Ovary (tissue), 9 donors: ENCODE results near the gene P2RY12. TPM values are rescaled to one million over a fixed set of nuclear protein-coding genes. Genes with fewer than 3 reads are reported as not detected.

Experiments
- DNase-seq, 5 donors: peaks; one replicate each; pipeline ENCODE4 v3.0.0-alpha.2; 2019 to 2020
- H3K27ac ChIP-seq, 2 donors: fragments of 200-600 bp; one replicate each; pipeline versions ENCODE4 v1.5.1 to v1.8.0; 2019 to 2022
- H3K27me3 ChIP-seq: fragments of 200-600 bp; one replicate; pipeline ENCODE4 v1.8.0; 2022
- H3K36me3 ChIP-seq: fragments of 200-600 bp; sonication (generic); one replicate; pipeline ENCODE4 v1.5.1; 2019
- H3K4me1 ChIP-seq: one replicate; pipeline ENCODE4 v1.8.1; 2013; ENCODE audit warnings: mild to moderate bottlenecking, moderate library complexity; ENCODE audit not compliant: insufficient read depth
- H3K4me3 ChIP-seq: fragments of 200-600 bp; sonication (generic); one replicate; pipeline ENCODE4 v1.5.1; 2017
- H3K9me3 ChIP-seq, 2 donors: fragments of 200-600 bp in 1 of 2; sonication (generic) in 1 of 2; one replicate each; pipeline versions ENCODE4 v1.5.1 to v1.8.1; 2013 to 2019; ENCODE audit warnings: mild to moderate bottlenecking in 1 of 2, moderate library complexity in 1 of 2
- CTCF ChIP-seq, 3 donors: fragments of 450-650 bp in 2 of 3; fragments of 200-600 bp in 1 of 3; IDR thresholded peaks; one replicate each; pipeline versions ENCODE4 v1.5.1 to v1.8.0; 2016 to 2022; ENCODE audit warnings: antibody characterized with exemption in 3 of 3, mild to moderate bottlenecking in 1 of 3
- EP300 ChIP-seq: sonication (generic); formaldehyde crosslinking; IDR thresholded peaks from one replicate; pipeline ENCODE4 v1.6.1; 2017; ENCODE audit warnings: antibody characterized with exemption
- POLR2A ChIP-seq: fragments of 450-650 bp; IDR thresholded peaks from one replicate; pipeline ENCODE4 v1.6.1; 2017; ENCODE audit warnings: antibody characterized with exemption, mild to moderate bottlenecking, moderate library complexity
- WGBS, 3 donors: extraction: QIAGEN DNeasy Blood & Tissue Kit in 1 of 3; methylation state at CpG; one replicate each; pipeline versions ENCODE4 v1.1.5 to v1.1.7; 2013 to 2017; 5-methylcytosine and 5-hydroxymethylcytosine counted together
- intact Hi-C, 4 donors: fragments of 100-400 bp; cut with DNase I; formaldehyde crosslinking; loops; one replicate each; pipeline versions ENCODE4 v1.11.0 to v1.15.1; 2022 to 2023
- polyA plus RNA-seq, 2 donors: library from polyadenylated mRNA; stranded (reverse); fragments of 200-250 nt in 1 of 2; fragments of 350-450 nt in 1 of 2; fragmentation: Illumina TruSeq in 1 of 2; extraction: RNeasy Lipid Tissue Mini Kit (QIAGEN cat#74804) in 1 of 2; gene quantifications; one replicate each; pipeline ENCODE4 v1.2.3, GENCODE V29; 2013 to 2014
- total RNA-seq, 7 donors: library from RNA; depleted of rRNA in 2 of 7; stranded (reverse); fragments of >200 nt in 2 of 7; fragmentation: NEBNext Ultra II Directional in 3 of 7; extraction: Animal tissue kit (Norgen Biotek cat#: 25700) in 3 of 7; gene quantifications; one replicate each; pipeline versions ENCODE4 v1.1.0 to v1.2.4, GENCODE V29; 2016 to 2023
- donor health status: DM: no; HTN: no; CAD: no; lungs with moderate emphysema.
- donor health status: DM: no; HTN: no; CAD: no.
- donor health status: Bipolar disorder and iron deficiency.
- donor health status: DM: yes; HTN: yes; CAD: no.
- donor health status: DM: no; HTN: no; CAD: no.
- donor health status: DM: yes; HTN: yes; CAD: no.

Gene P2RY12
- total and polyA plus RNA-seq, 9 donors, result 0.19 to 1.7 (median 0.69) TPM

DNA sequence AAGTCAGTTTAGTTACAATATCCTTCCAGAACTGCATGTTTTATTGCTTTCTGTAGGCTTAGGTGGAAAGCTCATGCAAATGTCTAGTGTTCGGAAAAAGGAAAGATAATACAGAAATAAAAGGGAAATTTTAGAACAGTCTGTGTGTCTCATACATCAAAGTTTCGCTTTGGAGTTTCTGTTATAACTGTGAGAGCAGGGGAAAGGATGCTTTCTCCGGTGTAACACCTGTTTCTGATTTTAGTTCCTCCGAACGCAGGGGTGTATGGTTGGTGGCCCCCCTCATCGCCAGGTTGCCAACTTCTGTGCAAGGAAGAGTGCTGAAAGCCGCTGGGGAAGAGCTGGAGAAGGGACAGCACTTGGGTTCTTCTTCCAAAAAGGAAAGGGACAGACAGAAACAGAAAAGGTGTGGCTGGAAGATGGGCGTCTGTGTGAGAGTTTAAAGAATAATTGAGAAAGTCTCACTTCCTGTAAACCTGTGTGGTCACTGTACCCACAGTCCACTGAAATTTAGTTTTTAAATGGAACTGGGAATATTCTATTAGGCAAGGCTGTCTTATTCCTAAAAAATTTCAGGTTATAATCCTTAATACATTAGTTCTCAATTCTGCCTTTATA, 6.7 kb downstream of the P2RY12 start:
- 93 to 95% (median 94%) methylated on average over 8 of the region's 8 CpGs for WGBS, 3 donors
- Histone ChIP-seq H3K9me3 (no peaks in the 10 kb centered on the region), H3K27ac (no peak overlapping the region), H3K4me3 (no peak overlapping the region), H3K27me3 (no peaks in the 10 kb centered on the region), H3K36me3 (no peaks in the 10 kb centered on the region), H3K4me1 (no peaks in the 10 kb centered on the region)
- TF ChIP-seq EP300 (no peak), CTCF (IDR thresholded peaks at IDR 0.05) (no peak), POLR2A (no peak)
- intact Hi-C loops, result no loop called here
- no peak for DNase-seq

DNA sequence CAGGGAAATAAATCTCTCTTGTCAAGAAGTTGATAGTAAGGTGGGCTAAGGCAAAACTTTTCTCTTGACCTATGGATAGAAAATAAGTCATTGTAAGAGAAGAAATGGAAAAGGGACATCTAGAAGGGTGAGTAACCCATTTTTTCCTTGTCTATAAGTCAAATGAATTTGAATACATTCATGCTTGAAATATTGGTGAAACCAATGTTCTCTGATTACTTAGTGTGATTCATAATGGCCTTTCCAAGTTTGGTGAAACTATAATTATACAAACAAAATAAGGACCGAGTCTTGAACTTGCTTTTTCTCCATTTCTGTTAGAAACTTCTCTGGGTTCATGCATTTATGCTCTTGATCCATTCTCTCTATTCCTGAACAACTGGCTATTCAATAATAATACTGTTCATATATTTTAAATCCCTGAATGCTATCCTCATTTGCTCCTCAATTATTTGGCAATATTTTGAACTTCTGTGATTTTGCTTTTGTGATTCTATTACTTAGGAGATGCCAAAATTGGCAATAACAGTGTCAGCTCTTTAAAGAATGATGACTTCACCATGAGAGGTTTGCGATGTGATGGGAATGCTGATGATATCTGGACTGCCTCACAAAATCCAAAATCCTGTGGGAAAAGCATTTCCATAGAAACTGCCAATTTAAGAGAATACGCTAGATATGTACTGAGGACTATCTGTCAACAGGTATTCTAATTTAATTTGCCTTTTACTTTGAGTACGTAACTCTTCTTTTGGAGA, 12.3 kb downstream of the P2RY12 start:
- no peak overlapping the region for H3K4me3 ChIP-seq
- DNase-seq, result no peak
- no peaks in the 10 kb centered on the region for H3K9me3 ChIP-seq
- H3K27ac ChIP-seq, result no peak overlapping the region
- no peaks in the 10 kb centered on the region for H3K27me3 ChIP-seq
- 82 to 92% (median 92%) methylated on average over 4 of the region's 4 CpGs for WGBS, 3 donors
- H3K4me1 ChIP-seq, result no peaks in the 10 kb centered on the region
- intact Hi-C loops, result no loop called here
- TF ChIP-seq CTCF (IDR thresholded peaks at IDR 0.05) (no peak), EP300 (no peak), POLR2A (no peak)
- H3K36me3 ChIP-seq, result no peaks in the 10 kb centered on the region

DNA sequence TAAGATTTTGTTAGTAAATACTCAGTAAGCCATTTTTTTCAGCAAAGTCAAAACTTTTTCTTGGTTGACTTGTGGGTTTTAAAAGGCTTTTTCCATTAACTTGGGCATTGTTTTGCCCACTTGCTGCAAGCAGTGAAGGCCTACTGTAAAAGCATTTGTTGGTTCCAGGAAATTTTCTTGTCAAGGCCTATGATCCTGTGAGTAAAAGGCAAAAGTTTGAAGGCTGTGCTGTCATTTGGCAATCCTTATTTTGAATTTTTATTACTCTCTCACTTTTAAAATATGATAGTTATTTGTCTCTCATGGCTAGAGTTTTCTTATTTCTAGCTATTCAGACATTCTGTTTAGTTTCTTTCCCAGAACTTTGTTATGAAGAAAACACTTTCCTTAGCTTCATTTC, 13.0 kb downstream of the P2RY12 start:
- no peaks in the 10 kb centered on the region for H3K9me3 ChIP-seq
- H3K4me1 ChIP-seq, result no peaks in the 10 kb centered on the region
- H3K36me3 ChIP-seq, result no peaks in the 10 kb centered on the region
- H3K27me3 ChIP-seq, result no peaks in the 10 kb centered on the region
- H3K27ac ChIP-seq, result no peak overlapping the region
- DNase-seq, result no peak
- no peak overlapping the region for H3K4me3 ChIP-seq
- TF ChIP-seq POLR2A (no peak), EP300 (no peak), CTCF (IDR thresholded peaks at IDR 0.05) (no peak)
- intact Hi-C loops, result no loop called here

DNA sequence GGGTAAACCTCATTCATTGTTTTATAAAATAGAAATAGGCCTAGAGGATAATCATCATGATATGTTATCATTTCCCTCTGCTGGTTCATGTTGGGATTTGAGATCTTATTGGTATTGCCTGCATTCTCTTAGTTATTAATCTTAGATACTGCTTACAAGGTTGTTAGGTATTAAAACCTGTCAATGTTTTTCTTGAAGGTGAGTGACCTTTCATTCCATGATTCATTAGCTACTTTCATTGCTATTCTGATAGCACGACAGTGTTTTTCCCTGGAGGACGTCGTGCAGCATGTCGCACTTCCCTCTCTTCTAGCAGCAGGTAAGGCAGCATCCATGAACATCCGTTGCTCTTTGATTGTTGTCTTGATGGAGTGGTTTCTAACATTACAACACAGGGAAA, 17.1 kb downstream of the P2RY12 start:
- H3K36me3 ChIP-seq, result no peaks in the 10 kb centered on the region
- TF ChIP-seq EP300 (no peak), POLR2A (no peak), CTCF (IDR thresholded peaks at IDR 0.05) (no peak)
- H3K27ac ChIP-seq, result no peak overlapping the region
- 70 to 83% (median 73%) methylated on average over 5 of the region's 5 CpGs for WGBS, 3 donors
- H3K27me3 ChIP-seq, result no peaks in the 10 kb centered on the region
- DNase-seq, result no peak
- intact Hi-C loops, result no loop called here
- H3K9me3 ChIP-seq, result no peaks in the 10 kb centered on the region
- no peak overlapping the region for H3K4me3 ChIP-seq
- H3K4me1 ChIP-seq, result no peaks in the 10 kb centered on the region
